ENCODE data around the gene IRX2.

- TF ChIP-seq POLR2A (IDR thresholded peaks at IDR 0.05) = no peak
- TF ChIP-seq, protein P1, sequence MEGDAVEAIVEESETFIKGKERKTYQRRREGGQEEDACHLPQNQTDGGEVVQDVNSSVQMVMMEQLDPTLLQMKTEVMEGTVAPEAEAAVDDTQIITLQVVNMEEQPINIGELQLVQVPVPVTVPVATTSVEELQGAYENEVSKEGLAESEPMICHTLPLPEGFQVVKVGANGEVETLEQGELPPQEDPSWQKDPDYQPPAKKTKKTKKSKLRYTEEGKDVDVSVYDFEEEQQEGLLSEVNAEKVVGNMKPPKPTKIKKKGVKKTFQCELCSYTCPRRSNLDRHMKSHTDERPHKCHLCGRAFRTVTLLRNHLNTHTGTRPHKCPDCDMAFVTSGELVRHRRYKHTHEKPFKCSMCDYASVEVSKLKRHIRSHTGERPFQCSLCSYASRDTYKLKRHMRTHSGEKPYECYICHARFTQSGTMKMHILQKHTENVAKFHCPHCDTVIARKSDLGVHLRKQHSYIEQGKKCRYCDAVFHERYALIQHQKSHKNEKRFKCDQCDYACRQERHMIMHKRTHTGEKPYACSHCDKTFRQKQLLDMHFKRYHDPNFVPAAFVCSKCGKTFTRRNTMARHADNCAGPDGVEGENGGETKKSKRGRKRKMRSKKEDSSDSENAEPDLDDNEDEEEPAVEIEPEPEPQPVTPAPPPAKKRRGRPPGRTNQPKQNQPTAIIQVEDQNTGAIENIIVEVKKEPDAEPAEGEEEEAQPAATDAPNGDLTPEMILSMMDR (IDR thresholded peaks at IDR 0.05) = no peak
Measured at GRCh38 chr5:2780421-2781171, 29.1 kb upstream of the IRX2 start.
